ENCODE data around the gene SNX5. TPM values are rescaled to one million over a fixed set of nuclear protein-coding genes. Genes with fewer than 3 reads are reported as not detected.

SNX5 gene
- total and polyA plus RNA-seq, 9 of the 15 experiments (the other 6 are each of a cell fraction or from before 2014, with no cell fraction given): 53.5 to 276 (median 160) TPM

GRCh38 chr20:17925141-17925939 lies 43.3 kb downstream of the SNX5 start (continued):
- peak; percentile 21; the same call in 1 of the 2 replicates for TF ChIP-seq CREB3L1 (IDR thresholded peaks at IDR 0.05; ENCODE audit: borderline replicate concordance, low read depth)
- TF ChIP-seq KLF6 (CRISPR knock-in tag; IDR thresholded peaks at IDR 0.05; ENCODE audit: borderline replicate concordance): no peak
- TF ChIP-seq MCM3 (IDR thresholded peaks at IDR 0.05): no peak
- no peak for TF ChIP-seq BCLAF1 (IDR thresholded peaks at IDR 0.05; ENCODE audit: borderline replicate concordance in 1 of 2, control insufficient read depth in 1 of 2, low read depth in 2 of 2, low read length in 1 of 2)
- TF ChIP-seq ARID1B (IDR thresholded peaks at IDR 0.05): peak; percentile 98
- TF ChIP-seq HDAC3 (IDR thresholded peaks at IDR 0.05; ENCODE audit: borderline replicate concordance, partially characterized antibody): peak; percentile 84
- TF ChIP-seq GATA2 (CRISPR knock-in tag; IDR thresholded peaks at IDR 0.05): peak; percentile 75
- TF ChIP-seq MAFK (IDR thresholded peaks at IDR 0.05; ENCODE audit: low read length): peak; percentile 42; the same call in 1 of the 2 replicates
- TF ChIP-seq ZKSCAN8 (CRISPR knock-in tag; IDR thresholded peaks at IDR 0.05): no peak
- no peak for TF ChIP-seq POLR2G (IDR thresholded peaks at IDR 0.05; ENCODE audit: low read depth, low read length)
- no peak for TF ChIP-seq ZNF586 (CRISPR knock-in tag; conservative IDR thresholded peaks at IDR 0.05)
- no peak for TF ChIP-seq U2AF1 (optimal IDR thresholded peaks at IDR 0.05; ENCODE audit: low read depth, low read length)
- no peak for TF ChIP-seq ZBTB8A (IDR thresholded peaks at IDR 0.05; ENCODE audit: partially characterized antibody)
- TF ChIP-seq SMAD2 (IDR thresholded peaks at IDR 0.05; ENCODE audit: low read depth, low read length): no peak
- TF ChIP-seq RAD51 (IDR thresholded peaks at IDR 0.05; ENCODE audit: borderline replicate concordance, low read depth): peak; percentile 15; the same call in 1 of the 2 replicates
- peak; percentile 91 for TF ChIP-seq MTA1 (IDR thresholded peaks at IDR 0.05; ENCODE audit: borderline replicate concordance)
- no peak for TF ChIP-seq JUNB (CRISPR knock-in tag; conservative IDR thresholded peaks at IDR 0.05)
- TF ChIP-seq NCOA4 (IDR thresholded peaks at IDR 0.05; ENCODE audit: partially characterized antibody): no peak
- TF ChIP-seq ZBTB26 (CRISPR knock-in tag; IDR thresholded peaks at IDR 0.05): no peak
- TF ChIP-seq HDGF (IDR thresholded peaks at IDR 0.05): no peak
- no peak for TF ChIP-seq ZNF668 (CRISPR knock-in tag; IDR thresholded peaks at IDR 0.05)

Measured in K562 (cell line).